Stimulated activated naive CD8-positive, alpha-beta T cell treated with anti-CD3 and anti-CD28 coated beads, Interleukin-15, Interleukin-2, amounts not matched to agents 100 U/mL and 50 U/mL, for 24 hours (primary cell): ENCODE measurements around the gene MLKL.

Experiments used
- ATAC-seq: fragments of 150-1000 bp; cut with Tn5 transposase; one replicate; pipeline ENCODE4 v1.10.0; 2021
- DNase-seq: peaks from one replicate; pipeline ENCODE4 v3.0.0; 2021

Gene MLKL

GRCh38 chr16:74650966-74651567 is 49.6 kb downstream of the MLKL start:
- no peak for DNase-seq
- no peak for ATAC-seq

GRCh38 chr16:74649839-74650504 is 50.7 kb downstream of the MLKL start:
- no peak for ATAC-seq
- DNase-seq, result no peak

DNA sequence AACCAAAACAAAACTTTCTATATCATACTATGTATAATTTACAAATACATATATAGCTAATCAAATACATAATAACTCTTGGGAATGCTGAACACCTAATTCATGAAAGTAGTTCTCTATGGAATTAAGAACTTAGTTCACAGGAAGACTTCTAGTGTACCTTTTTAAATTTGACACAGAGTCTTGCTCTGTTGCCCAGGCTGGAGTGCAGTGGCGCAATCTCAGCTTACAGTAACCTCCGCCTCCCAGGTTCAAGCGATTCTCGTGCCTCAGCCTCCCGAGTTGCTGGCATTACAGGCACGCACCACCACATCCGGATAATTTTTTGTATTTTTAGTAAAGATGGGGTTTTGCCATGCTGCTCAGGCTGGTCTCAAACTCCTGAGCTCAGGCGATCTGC is 58.7 kb downstream of the MLKL start:
- no peak for DNase-seq
- ATAC-seq, result no peak

- DNase-seq (no peak), ATAC-seq (no peak)
Observed at GRCh38 chr16:74637742-74638453, 62.8 kb downstream of the MLKL start.

GRCh38 chr16:74635303-74635702 is 65.4 kb downstream of the MLKL start:
- DNase-seq, result no peak
- ATAC-seq, result no peak

- ATAC-seq (no peak), DNase-seq (no peak)
Observed at GRCh38 chr16:74633686-74634085, 67.0 kb downstream of the MLKL start.

GRCh38 chr16:74627506-74628220 is 73.0 kb downstream of the MLKL start:
- no peak for DNase-seq
- ATAC-seq, result no peak

- DNase-seq (no peak), ATAC-seq (peak; percentile 82)
Observed at GRCh38 chr16:74626741-74627416, 73.8 kb downstream of the MLKL start.

GRCh38 chr16:74625500-74626350 is 74.9 kb downstream of the MLKL start:
- DNase-seq (peak; percentile 21), ATAC-seq (no peak)

- no peak for DNase-seq
- ATAC-seq, result no peak
Observed at GRCh38 chr16:74623839-74624235, 76.8 kb downstream of the MLKL start.

GRCh38 chr16:74623214-74623838 is 77.3 kb downstream of the MLKL start:
- DNase-seq, result no peak
- no peak for ATAC-seq

DNA sequence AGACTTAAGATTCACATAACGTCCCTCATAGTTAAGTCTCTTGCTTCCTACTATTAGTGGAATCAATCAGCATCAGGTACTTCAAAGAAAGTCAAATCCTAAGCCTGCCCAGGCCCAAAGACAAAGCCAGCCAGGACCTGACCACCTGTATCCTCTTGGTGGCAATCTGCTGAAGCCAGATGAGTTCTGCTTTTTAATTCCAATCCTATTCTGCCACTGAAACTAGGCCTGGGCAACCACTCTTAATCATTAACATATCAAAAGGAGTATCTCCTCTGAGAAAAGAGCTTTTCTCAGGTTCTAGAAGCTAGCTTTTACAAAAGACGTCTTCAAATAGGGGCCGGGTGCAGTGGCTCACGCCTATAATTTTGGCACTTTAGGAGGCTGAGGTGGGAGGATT is 78.7 kb downstream of the MLKL start:
- no peak for ATAC-seq
- DNase-seq, result no peak
